Measurements from ENCODE around the gene HKDC1. TPM values are rescaled to one million over a fixed set of nuclear protein-coding genes. Genes with fewer than 3 reads are reported as not detected.

HKDC1 gene
- total RNA-seq, 4 donors from 2014 or later: 0.27 to 4.0 TPM; not detected in 2

- H3K27ac ChIP-seq: no peak overlapping the region
- TF ChIP-seq POLR2A (IDR thresholded peaks at IDR 0.05): no peak
- TF ChIP-seq CTCF (IDR thresholded peaks at IDR 0.05): no peak
- intact Hi-C loops (cut with DNase I; ENCODE audit: low total_unique reads): no loop called here
Observed at GRCh38 chr10:69217119-69217754, 2.9 kb upstream of the HKDC1 start.

DNA sequence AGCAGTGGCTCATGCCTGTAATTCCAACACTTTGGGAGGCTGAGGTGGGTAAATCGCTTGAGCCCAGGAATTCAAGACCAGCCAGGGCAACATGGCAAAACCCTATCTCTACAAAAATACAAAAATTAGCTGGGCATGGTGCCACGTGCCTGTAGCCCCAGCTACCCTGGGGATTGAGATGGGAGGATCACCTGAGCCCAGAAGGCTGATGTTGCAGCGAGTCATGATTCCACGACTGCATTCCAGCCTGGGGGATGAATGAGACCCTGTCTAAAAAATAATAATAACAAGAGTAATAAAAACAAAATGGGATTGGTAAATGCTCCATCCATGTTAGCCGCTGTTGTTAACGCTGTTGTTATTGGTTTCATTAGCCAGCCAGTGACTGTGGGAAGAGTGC lies 1.3 kb upstream of the HKDC1 start:
- DNase-seq: no peak
- Histone ChIP-seq H3K4me3 (no peak overlapping the region), H3K9me3 (no peaks in the 10 kb centered on the region), H3K27me3 (no peaks in the 10 kb centered on the region), H3K4me1 (peaks cover 0 to 9% of the 10 kb centered on the region in 2 donors), H3K36me3 (no peaks in the 10 kb centered on the region), H3K27ac (no peak overlapping the region)
- intact Hi-C loops (cut with DNase I; ENCODE audit: low total_unique reads): no loop called here
- no peak for TF ChIP-seq CTCF (IDR thresholded peaks at IDR 0.05)
- no peak for TF ChIP-seq POLR2A (IDR thresholded peaks at IDR 0.05)

More at GRCh38 chr10:69217119-69217754, 2.9 kb upstream of the HKDC1 start:
- Histone ChIP-seq H3K27me3 (no peaks in the 10 kb centered on the region), H3K36me3 (no peaks in the 10 kb centered on the region), H3K4me1 (peaks cover 0 to 7% of the 10 kb centered on the region in 2 donors), H3K9me3 (no peaks in the 10 kb centered on the region), H3K4me3 (no peak overlapping the region)
- no peak for DNase-seq

DNA sequence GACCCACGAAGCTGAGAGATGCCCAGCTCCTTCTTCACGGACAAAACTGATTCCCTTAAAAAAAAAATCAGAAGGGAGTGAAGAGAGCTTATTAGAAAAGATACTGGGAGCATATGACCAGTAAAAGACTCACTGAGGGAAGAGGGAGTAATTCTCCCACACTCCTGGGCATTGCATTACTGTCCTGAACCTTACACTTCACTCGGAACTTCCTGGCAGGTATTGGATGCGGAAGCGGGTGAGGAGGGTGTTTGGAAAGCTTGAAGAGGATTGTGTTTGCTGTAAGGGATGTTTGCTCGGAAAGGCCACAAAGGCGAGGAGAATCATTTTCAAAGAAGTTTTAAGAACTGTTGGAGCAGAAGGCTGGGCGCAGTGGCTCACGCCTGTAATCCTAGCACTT lies 375 bp downstream of the HKDC1 start:
- Histone ChIP-seq H3K9me3 (no peaks in the 10 kb centered on the region), H3K27me3 (no peaks in the 10 kb centered on the region), H3K4me3 (no peak overlapping the region), H3K36me3 (no peaks in the 10 kb centered on the region), H3K4me1 (peaks cover 0 to 9% of the 10 kb centered on the region in 2 donors), H3K27ac (no peak overlapping the region)
- TF ChIP-seq CTCF (IDR thresholded peaks at IDR 0.05) (no peak), POLR2A (IDR thresholded peaks at IDR 0.05) (no peak)
- intact Hi-C loops (cut with DNase I; ENCODE audit: low total_unique reads): no loop called here
- DNase-seq: no peak

GRCh38 chr10:69222157-69223027 lies 2.3 kb downstream of the HKDC1 start:
- Histone ChIP-seq H3K27me3 (no peaks in the 10 kb centered on the region), H3K36me3 (no peaks in the 10 kb centered on the region), H3K9me3 (no peaks in the 10 kb centered on the region), H3K4me3 (no peak overlapping the region), H3K27ac (no peak overlapping the region), H3K4me1 (peaks cover 0 to 6% of the 10 kb centered on the region in 2 donors)
- peak in 1 of 2 donors; percentile 28 for DNase-seq
- intact Hi-C loops (cut with DNase I; ENCODE audit: low total_unique reads): no loop called here
- TF ChIP-seq CTCF (IDR thresholded peaks at IDR 0.05) (peak in 3 of 4 experiments; percentile 28 to 54 (median 33)), POLR2A (IDR thresholded peaks at IDR 0.05) (no peak)

DNA sequence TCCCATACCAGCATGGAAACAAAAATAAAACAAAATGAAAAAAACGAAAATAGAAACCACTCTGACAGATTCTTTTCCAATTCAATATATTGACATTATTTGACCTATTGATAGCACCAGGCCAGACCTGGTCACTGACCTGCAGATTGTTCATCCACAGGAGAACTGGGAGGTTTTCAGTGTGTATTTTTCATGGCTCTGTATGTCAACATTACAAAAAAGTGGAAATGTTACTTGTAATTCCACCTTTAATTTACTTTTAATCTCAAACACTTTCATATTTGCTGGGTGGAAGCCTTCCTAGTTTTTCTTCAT lies 2.9 kb downstream of the HKDC1 start:
- TF ChIP-seq CTCF (IDR thresholded peaks at IDR 0.05): no peak
- no peak overlapping the region for H3K27ac ChIP-seq
- intact Hi-C loops (cut with DNase I; ENCODE audit: low total_unique reads): no loop called here
- no peaks in the 10 kb centered on the region for H3K27me3 ChIP-seq
- peaks cover 0 to 6% of the 10 kb centered on the region in 2 donors for H3K4me1 ChIP-seq
- no peak overlapping the region for H3K4me3 ChIP-seq
- no peaks in the 10 kb centered on the region for H3K36me3 ChIP-seq
- DNase-seq: no peak
- no peaks in the 10 kb centered on the region for H3K9me3 ChIP-seq
